Right lobe of liver (tissue), 6 donors: ENCODE measurements around the gene IL15. TPM values are rescaled to one million over a fixed set of nuclear protein-coding genes. Genes with fewer than 3 reads are reported as not detected.
"Not testable (repeated sequence)": the region's sequence is repeated elsewhere in the genome, so short reads cannot be mapped to it uniquely, and the experiment has no call there.

ENCODE experiments used
- ATAC-seq, 4 donors: fragments of 200-7000 bp; cut with Tn5 transposase; one replicate each; pipeline ENCODE4 v1.9.1; 2020; ENCODE audit warnings: mild to moderate bottlenecking in 4 of 4, moderate library complexity in 4 of 4
- DNase-seq, 3 donors: peaks; one replicate each; pipeline ENCODE4 v3.0.0-alpha.2; 2020
- H3K27ac ChIP-seq, 3 donors: fragments of 200-600 bp; one replicate each; pipeline ENCODE4 v1.8.0; 2022
- H3K27me3 ChIP-seq, 2 donors: fragments of 200-600 bp; one replicate each; pipeline ENCODE4 v1.8.0; 2022
- H3K36me3 ChIP-seq, 4 donors: fragments of 200-600 bp; sonication (generic) in 1 of 4; one replicate each; pipeline versions ENCODE4 v1.5.1 to v1.8.0; 2017 to 2022; ENCODE audit warnings: control low read depth in 1 of 4
- H3K4me1 ChIP-seq, 4 donors: fragments of 200-600 bp; sonication (generic) in 1 of 4; one replicate each; pipeline versions ENCODE4 v1.5.1 to v1.8.0; 2017 to 2022; ENCODE audit warnings: control low read depth in 1 of 4
- H3K4me3 ChIP-seq, 3 donors: fragments of 200-600 bp; one replicate each; pipeline ENCODE4 v1.8.0; 2022
- H3K9me3 ChIP-seq, 4 donors: fragments of 200-600 bp; sonication (generic) in 1 of 4; one replicate each; pipeline versions ENCODE4 v1.5.1 to v1.8.0; 2017 to 2022; ENCODE audit warnings: control low read depth in 1 of 4
- CTCF ChIP-seq, 4 donors: fragments of 200-600 bp in 3 of 4; fragments of 450-650 bp in 1 of 4; IDR thresholded peaks; one replicate each; pipeline versions ENCODE4 v1.5.1 to v1.8.0; 2016 to 2022; ENCODE audit warnings: antibody characterized with exemption in 4 of 4, mild to moderate bottlenecking in 2 of 4
- POLR2A ChIP-seq: fragments of 450-650 bp; IDR thresholded peaks from one replicate; pipeline ENCODE4 v1.6.1; 2017; ENCODE audit warnings: antibody characterized with exemption, mild to moderate bottlenecking
- WGBS: methylation state at CpG from one replicate; pipeline ENCODE4 v1.1.6; 2018; ENCODE audit warnings: low coverage, low lambda C conversion rate; ENCODE audit not compliant: insufficient coverage; ENCODE audit errors: missing lambda C conversion rate; 5-methylcytosine and 5-hydroxymethylcytosine counted together
- intact Hi-C, 2 donors: fragments of 100-400 bp; cut with DNase I; formaldehyde crosslinking; loops; one replicate each; pipeline versions ENCODE4 v1.11.2 to v1.14.1; 2022
- long read RNA-seq: library from polyadenylated mRNA; unstranded; transcript quantifications from one replicate; pipeline ENCODE4 v2.0.0, GENCODE V29; 2019
- total RNA-seq, 6 experiments: library from RNA; depleted of rRNA in 2 of 6; stranded (reverse); fragments of >200 nt in 2 of 6; fragmentation: NEBNext Ultra II Directional in 3 of 6; extraction: Animal tissue kit (Norgen Biotek cat#: 25700) in 3 of 6; gene quantifications; one replicate each; pipeline versions ENCODE4 v1.1.0 to v1.2.4, GENCODE V29; 2016 to 2023
- donor health status: DM: no; HTN: yes; CAD: no.
- donor health status: DM: no; HTN: no; CAD: no.
- donor health status: DM: no; HTN: no; CAD: no.
- donor health status: DM: no; HTN: yes; CAD: no.
- donor health status: DM: no; HTN: yes; CAD: no.

Gene IL15
- 1 to 10 TPM in 5 of 6 experiments, under 1 TPM in 1; 0.43 to 2.2 (median 1.4) TPM for total RNA-seq
- long read RNA-seq, partial matches to known transcripts: 0 of 2 reads
- long read RNA-seq, other reads (novel, unspliced or antisense): 1 of 2 reads

GRCh38 chr4:141636082-141636770 is at the start of gene IL15:
IL15 (plus strand) TSS chr4:141636583; CDS start chr4:141719465, 82,882 bp downstream.
- Histone ChIP-seq H3K4me3 (peak within 1 kb of the TSS; percentile 72 to 86 (median 79)), H3K27ac (peak within 1 kb of the TSS; percentile 76 to 81 (median 77)), H3K9me3 (no peaks in the 10 kb centered on the region), H3K4me1 (no peaks in the 10 kb centered on the region), H3K27me3 (no peaks in the 10 kb centered on the region), H3K36me3 (no peaks in the 10 kb centered on the region)
- intact Hi-C loops: no loop called here
- ATAC-seq (peak; percentile 93 to 96 (median 95)), DNase-seq (peak; percentile 90 to 91 (median 91))
- under 1% methylated on average over 18 of the region's 43 CpGs for WGBS
- TF ChIP-seq CTCF (IDR thresholded peaks at IDR 0.05) (no peak), POLR2A (no peak)

- intact Hi-C loops: no loop called here
- 81% methylated on average over 1 of the region's 1 CpG for WGBS
These were observed 48.5 kb upstream of the IL15 start for GRCh38 chr4:141587897-141588296.

GRCh38 chr4:141595531-141595930 is 40.9 kb upstream of the IL15 start:
- peaks cover 0 to 3% (median 0%) of the 10 kb centered on the region in 4 donors for H3K9me3 ChIP-seq
- H3K4me3 ChIP-seq: no peak overlapping the region
- ATAC-seq (no peak), DNase-seq (no peak)
- H3K27ac ChIP-seq: no peak overlapping the region
- no peak for TF ChIP-seq CTCF (IDR thresholded peaks at IDR 0.05)
- TF ChIP-seq POLR2A: no peak
- no peaks in the 10 kb centered on the region for H3K36me3 ChIP-seq
- H3K4me1 ChIP-seq: no peaks in the 10 kb centered on the region
- H3K27me3 ChIP-seq: no peaks in the 10 kb centered on the region
- intact Hi-C loops: no loop called here

More at GRCh38 chr4:141587897-141588296, 48.5 kb upstream of the IL15 start:
- H3K27me3 ChIP-seq: no peaks in the 10 kb centered on the region
- DNase-seq (no peak), ATAC-seq (no peak)
- no peak overlapping the region for H3K4me3 ChIP-seq
- TF ChIP-seq POLR2A (no peak), CTCF (IDR thresholded peaks at IDR 0.05) (no peak)
- no peaks in the 10 kb centered on the region for H3K4me1 ChIP-seq
- no peaks in the 10 kb centered on the region for H3K36me3 ChIP-seq
- H3K27ac ChIP-seq: no peak overlapping the region
- peaks cover 0 to 3% (median 0%) of the 10 kb centered on the region in 4 donors for H3K9me3 ChIP-seq

GRCh38 chr4:141599853-141600252 is 36.5 kb upstream of the IL15 start:
- H3K27me3 ChIP-seq: no peaks in the 10 kb centered on the region
- no peaks in the 10 kb centered on the region for H3K36me3 ChIP-seq
- no peaks in the 10 kb centered on the region for H3K9me3 ChIP-seq
- intact Hi-C loops: no loop called here
- no peak for TF ChIP-seq POLR2A
- TF ChIP-seq CTCF (IDR thresholded peaks at IDR 0.05): no peak
- no peak overlapping the region for H3K27ac ChIP-seq
- ATAC-seq (no peak), DNase-seq (no peak)
- WGBS: 45% methylated on average over 3 of the region's 3 CpGs
- no peak overlapping the region for H3K4me3 ChIP-seq
- H3K4me1 ChIP-seq: no peaks in the 10 kb centered on the region

- H3K27ac ChIP-seq, H3K4me1 ChIP-seq, H3K4me3 ChIP-seq, H3K9me3 ChIP-seq, H3K36me3 ChIP-seq, ATAC-seq, H3K27me3 ChIP-seq, intact Hi-C loops, DNase-seq: not testable (repeated sequence)
- WGBS: 36% methylated on average over 8 of the region's 11 CpGs
These were observed 31.7 kb upstream of the IL15 start for GRCh38 chr4:141604683-141605082.
